GM18951 (cell line): ENCODE data around the gene ASXL1.

Source experiments
- POLR2A ChIP-seq: IDR thresholded peaks from 4 replicates; pipeline ENCODE4 v1.6.1; 2011; ENCODE audit warnings: mild to moderate bottlenecking; ENCODE audit not compliant: insufficient read length, insufficient read depth; ENCODE audit errors: extremely low read depth
- in situ Hi-C: fragments of 300-500 bp; cut with MboI; formaldehyde crosslinking; loops from one replicate; pipeline ENCODE4 v1.12.0; 2022; ENCODE audit warnings: low sequenced_read_pairs, mixed read lengths, inconsistent platforms; ENCODE audit not compliant: unreplicated experiment

The ASXL1 gene

GRCh38 chr20:32445539-32446273 is 87.6 kb downstream of the ASXL1 start:
- no peak for TF ChIP-seq POLR2A
- in situ Hi-C loops: no loop called here

GRCh38 chr20:32446301-32447100 is 88.4 kb downstream of the ASXL1 start:
- no peak for TF ChIP-seq POLR2A
- in situ Hi-C loops: no loop called here

- in situ Hi-C loops: no loop called here
Measured at GRCh38 chr20:32447136-32448027, 89.3 kb downstream of the ASXL1 start.

GRCh38 chr20:32448306-32449056 is 90.3 kb downstream of the ASXL1 start:
- TF ChIP-seq POLR2A: no peak
- in situ Hi-C loops: no loop called here

More at GRCh38 chr20:32447136-32448027, 89.3 kb downstream of the ASXL1 start:
- no peak for TF ChIP-seq POLR2A

- TF ChIP-seq POLR2A: no peak
- in situ Hi-C loops: no loop called here
Measured at GRCh38 chr20:32449057-32449889, 91.1 kb downstream of the ASXL1 start.

GRCh38 chr20:32449890-32450401 is 91.8 kb downstream of the ASXL1 start:
- no peak for TF ChIP-seq POLR2A
- in situ Hi-C loops: no loop called here

GRCh38 chr20:32450484-32451061 is 92.4 kb downstream of the ASXL1 start:
- in situ Hi-C loops: no loop called here
- TF ChIP-seq POLR2A: no peak

- in situ Hi-C loops: no loop called here
- TF ChIP-seq POLR2A: no peak
Measured at GRCh38 chr20:32451340-32451681, 93.2 kb downstream of the ASXL1 start.

- no peak for TF ChIP-seq POLR2A
- in situ Hi-C loops: no loop called here
Measured at GRCh38 chr20:32451682-32452461, 93.7 kb downstream of the ASXL1 start.

- no peak for TF ChIP-seq POLR2A
- in situ Hi-C loops: no loop called here
Measured at GRCh38 chr20:32452776-32453466, 94.8 kb downstream of the ASXL1 start.
